ENCODE results near the gene USP5.
"Not testable (repeated sequence)": the region's sequence is repeated elsewhere in the genome, so short reads cannot be mapped to it uniquely, and the experiment has no call there.

The USP5 gene

GRCh38 chr12:6890789-6891645, 39.1 kb downstream of the USP5 start:
- H3K4me1 ChIP-seq (ENCODE audit: control insufficient read depth, low read length), result peaks cover 17% of the 10 kb centered on the region
- peak overlapping the region; percentile 79 for H3K4me3 ChIP-seq (ENCODE audit: low read length)

DNA sequence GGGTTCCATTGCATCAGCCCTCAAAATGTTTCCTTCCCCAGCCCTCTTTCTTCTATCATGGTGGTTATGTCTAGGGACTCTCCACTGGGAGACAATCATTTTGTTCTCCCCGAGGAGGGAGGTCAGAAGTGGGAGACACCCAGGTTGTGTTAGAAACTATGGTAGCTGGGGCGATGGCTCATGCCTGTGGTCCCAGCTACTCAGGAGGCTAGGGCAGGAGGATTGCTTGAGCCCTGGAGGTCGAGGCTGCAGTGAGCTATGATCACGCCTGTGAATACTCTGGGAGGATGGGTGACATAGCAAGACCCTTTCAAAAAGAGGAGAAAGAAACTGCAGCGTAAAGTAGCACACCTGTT, 39.7 kb downstream of the USP5 start:
- Histone ChIP-seq H3F3A (ENCODE audit: control insufficient read depth, insufficient read depth) (0 out of 2 replicates have a peak, but pooled peaks cover 2% of the 10 kb centered on the region), H3K79me2 (ENCODE audit: control insufficient read depth, low read length) (no peaks in the 10 kb centered on the region), H3K36me3 (ENCODE audit: control insufficient read depth, low read length) (no peaks in the 10 kb centered on the region), H3K9me3 (ENCODE audit: control insufficient read depth, insufficient read depth, low read length) (no peaks in the 10 kb centered on the region), H3K27me3 (ENCODE audit: control insufficient read depth, low read length) (no peaks in the 10 kb centered on the region), H3K4me3 (ENCODE audit: low read length) (peak overlapping the region; percentile 72), H3K9me2 (replicated peaks; ENCODE audit: control insufficient read depth, low read length) (no peaks in the 10 kb centered on the region), H3K27ac (ENCODE audit: low read depth, low read length) (peak overlapping the region; percentile 67), H3K4me1 (ENCODE audit: control insufficient read depth, low read length) (peaks cover 17% of the 10 kb centered on the region), H4K20me1 (ENCODE audit: control insufficient read depth, insufficient read depth, low read depth, low read length) (no peaks in the 10 kb centered on the region), H3K4me2 (ENCODE audit: low read length) (peak overlapping the region; percentile 86)
- TF ChIP-seq, protein P1, sequence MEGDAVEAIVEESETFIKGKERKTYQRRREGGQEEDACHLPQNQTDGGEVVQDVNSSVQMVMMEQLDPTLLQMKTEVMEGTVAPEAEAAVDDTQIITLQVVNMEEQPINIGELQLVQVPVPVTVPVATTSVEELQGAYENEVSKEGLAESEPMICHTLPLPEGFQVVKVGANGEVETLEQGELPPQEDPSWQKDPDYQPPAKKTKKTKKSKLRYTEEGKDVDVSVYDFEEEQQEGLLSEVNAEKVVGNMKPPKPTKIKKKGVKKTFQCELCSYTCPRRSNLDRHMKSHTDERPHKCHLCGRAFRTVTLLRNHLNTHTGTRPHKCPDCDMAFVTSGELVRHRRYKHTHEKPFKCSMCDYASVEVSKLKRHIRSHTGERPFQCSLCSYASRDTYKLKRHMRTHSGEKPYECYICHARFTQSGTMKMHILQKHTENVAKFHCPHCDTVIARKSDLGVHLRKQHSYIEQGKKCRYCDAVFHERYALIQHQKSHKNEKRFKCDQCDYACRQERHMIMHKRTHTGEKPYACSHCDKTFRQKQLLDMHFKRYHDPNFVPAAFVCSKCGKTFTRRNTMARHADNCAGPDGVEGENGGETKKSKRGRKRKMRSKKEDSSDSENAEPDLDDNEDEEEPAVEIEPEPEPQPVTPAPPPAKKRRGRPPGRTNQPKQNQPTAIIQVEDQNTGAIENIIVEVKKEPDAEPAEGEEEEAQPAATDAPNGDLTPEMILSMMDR (IDR thresholded peaks at IDR 0.05; ENCODE audit: low read depth, low read length, poor library complexity, severe bottlenecking), result no peak
- TF ChIP-seq EZH2phosphoT487 (IDR thresholded peaks at IDR 0.05; ENCODE audit: borderline replicate concordance, low read length), result no peak

More at GRCh38 chr12:6890789-6891645, 39.1 kb downstream of the USP5 start:
- Histone ChIP-seq H3K27me3 (ENCODE audit: control insufficient read depth, low read length) (no peaks in the 10 kb centered on the region), H3K9me3 (ENCODE audit: control insufficient read depth, insufficient read depth, low read length) (no peaks in the 10 kb centered on the region), H4K20me1 (ENCODE audit: control insufficient read depth, insufficient read depth, low read depth, low read length) (no peaks in the 10 kb centered on the region), H3K36me3 (ENCODE audit: control insufficient read depth, low read length) (no peaks in the 10 kb centered on the region), H3K27ac (ENCODE audit: low read depth, low read length) (peak overlapping the region; percentile 67), H3K4me2 (ENCODE audit: low read length) (peak overlapping the region; percentile 94), H3K79me2 (ENCODE audit: control insufficient read depth, low read length) (no peaks in the 10 kb centered on the region), H3F3A (ENCODE audit: control insufficient read depth, insufficient read depth) (0 out of 2 replicates have a peak, but pooled peaks cover 2% of the 10 kb centered on the region), H3K9me2 (replicated peaks; ENCODE audit: control insufficient read depth, low read length) (no peaks in the 10 kb centered on the region)
- TF ChIP-seq, protein P1 (IDR thresholded peaks at IDR 0.05; ENCODE audit: low read depth, low read length, poor library complexity, severe bottlenecking), result peak; percentile 85
- no peak for TF ChIP-seq EZH2phosphoT487 (IDR thresholded peaks at IDR 0.05; ENCODE audit: borderline replicate concordance, low read length)

DNA sequence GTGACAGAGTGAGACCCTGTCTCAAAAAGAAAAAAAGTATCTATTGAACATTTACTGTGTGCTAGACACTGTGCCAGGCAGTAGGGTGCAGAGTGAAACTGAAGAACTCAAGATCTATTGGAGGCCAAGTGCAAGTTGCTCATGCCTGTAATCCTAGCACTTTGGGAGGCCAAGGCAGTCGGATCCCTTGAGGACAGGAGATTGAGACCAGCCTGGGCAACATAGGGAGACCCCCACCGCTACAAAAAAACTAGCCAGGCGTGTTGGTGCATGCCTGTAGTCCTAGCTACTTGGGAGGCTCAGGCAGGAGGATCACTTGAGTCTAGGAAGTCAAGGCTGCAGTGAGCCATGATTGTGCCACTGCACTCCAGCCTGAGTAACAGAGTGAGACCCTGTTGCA, 40.7 kb downstream of the USP5 start:
- H3K4me3 ChIP-seq (ENCODE audit: low read length); H3F3A ChIP-seq (ENCODE audit: control insufficient read depth, insufficient read depth); H3K36me3 ChIP-seq (ENCODE audit: control insufficient read depth, low read length); H4K20me1 ChIP-seq (ENCODE audit: control insufficient read depth, insufficient read depth, low read depth, low read length); H3K79me2 ChIP-seq (ENCODE audit: control insufficient read depth, low read length); H3K4me2 ChIP-seq (ENCODE audit: low read length); H3K27ac ChIP-seq (ENCODE audit: low read depth, low read length); H3K9me2 ChIP-seq (replicated peaks; ENCODE audit: control insufficient read depth, low read length); H3K9me3 ChIP-seq (ENCODE audit: control insufficient read depth, insufficient read depth, low read length); H3K27me3 ChIP-seq (ENCODE audit: control insufficient read depth, low read length): not testable (repeated sequence)
- H3K4me1 ChIP-seq (ENCODE audit: control insufficient read depth, low read length), result peaks cover 17% of the 10 kb centered on the region

DNA sequence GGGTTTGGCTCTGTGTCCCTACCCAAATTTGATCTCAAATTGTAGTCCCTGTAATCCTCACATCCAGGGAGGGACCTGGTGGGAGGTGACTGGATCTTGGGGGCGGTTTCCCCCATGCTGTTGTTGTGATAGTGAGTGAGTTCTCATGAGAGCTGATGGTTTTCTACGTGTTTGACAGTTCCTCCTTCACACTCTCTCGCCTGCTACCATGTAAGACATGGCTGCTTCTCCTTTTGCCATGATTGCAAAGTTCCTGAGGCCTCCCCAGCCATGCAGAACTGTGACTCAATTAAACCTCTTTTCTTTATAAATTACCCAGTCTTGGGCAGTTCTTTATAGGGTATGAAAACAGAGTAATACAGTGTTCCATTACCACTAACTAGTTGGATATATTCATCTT, 42.4 kb downstream of the USP5 start:
- Histone ChIP-seq H3K4me3 (ENCODE audit: low read length) (no peak overlapping the region), H3F3A (ENCODE audit: control insufficient read depth, insufficient read depth) (0 out of 2 replicates have a peak, but pooled peaks cover 2% of the 10 kb centered on the region), H4K20me1 (ENCODE audit: control insufficient read depth, insufficient read depth, low read depth, low read length) (no peaks in the 10 kb centered on the region), H3K27me3 (ENCODE audit: control insufficient read depth, low read length) (no peaks in the 10 kb centered on the region), H3K79me2 (ENCODE audit: control insufficient read depth, low read length) (no peaks in the 10 kb centered on the region), H3K4me2 (ENCODE audit: low read length) (no peak overlapping the region), H3K27ac (ENCODE audit: low read depth, low read length) (no peak overlapping the region), H3K4me1 (ENCODE audit: control insufficient read depth, low read length) (peaks cover 17% of the 10 kb centered on the region), H3K9me2 (replicated peaks; ENCODE audit: control insufficient read depth, low read length) (no peaks in the 10 kb centered on the region), H3K9me3 (ENCODE audit: control insufficient read depth, insufficient read depth, low read length) (no peaks in the 10 kb centered on the region), H3K36me3 (ENCODE audit: control insufficient read depth, low read length) (no peaks in the 10 kb centered on the region)
- no peak for TF ChIP-seq EZH2phosphoT487 (IDR thresholded peaks at IDR 0.05; ENCODE audit: borderline replicate concordance, low read length)
